ENCODE data around the gene MRPL43. TPM values are rescaled to one million over a fixed set of nuclear protein-coding genes. Genes with fewer than 3 reads are reported as not detected.

MRPL43 gene
- total and polyA plus RNA-seq, 10 of the 15 experiments (the other 5 are each of a cell fraction or from before 2014, with no cell fraction given): 16.6 to 108 (median 65.1) TPM

GRCh38 chr10:101005361-101005760 is 18.1 kb upstream of the MRPL43 start:
- Histone ChIP-seq H3K4me2 (ENCODE audit: control insufficient read depth, insufficient read depth) (no peak overlapping the region), H3K36me3 (ENCODE audit: control insufficient read depth in 2 of 2, insufficient read depth in 2 of 2, low read length in 1 of 2) (peaks cover 0 to 2% of the 10 kb centered on the region in 2 experiments; a peak in 3 of 4 replicates), H3K9ac (ENCODE audit: control insufficient read depth, insufficient read depth, low read length) (no peak overlapping the region), H3K9me3 (replicated peaks; ENCODE audit: control insufficient read depth, insufficient read depth, low read length) (no peaks in the 10 kb centered on the region), H2AFZ (ENCODE audit: control insufficient read depth, low read depth, low read length) (no peak overlapping the region), H3K4me3 (no peak overlapping the region), H3K79me2 (ENCODE audit: control insufficient read depth, insufficient read depth, low read length) (no peaks in the 10 kb centered on the region), H3K27ac (ENCODE audit: control insufficient read depth, insufficient read depth) (no peak overlapping the region), H3K27me3 (replicated peaks in 1 of 2; ENCODE audit: control insufficient read depth in 2 of 2, insufficient read depth in 2 of 2, low read length in 1 of 2) (no peaks in the 10 kb centered on the region), H3K4me1 (ENCODE audit: control insufficient read depth, insufficient read depth, low read length) (peaks cover 4% of the 10 kb centered on the region; the same call in 1 of the 2 replicates), H4K20me1 (ENCODE audit: control insufficient read depth, insufficient read depth) (no peaks in the 10 kb centered on the region)
- in situ Hi-C loops (cut with MboI) (no loop called here), intact Hi-C loops (cut with micrococcal nuclease; ENCODE audit: unreplicated experiment) (no loop called here)
- WGBS (ENCODE audit: insufficient coverage, insufficient replicate concordance, low lambda C conversion rate, missing lambda C conversion rate): 95% methylated on average over 23 of the region's 23 CpGs
- ChIA-PET POLR2A (no interaction called here), SMC1A (ENCODE audit: uncharacterized antibody, unreplicated experiment) (interaction anchor here (0.7 kb wide), 1 partner anchor 134 kb away, joined by 3 read pairs; no protein-coding TSS in a partner anchor), RAD21 (ENCODE audit: unreplicated experiment) (interaction anchor here (1.5 kb wide), 1 partner anchor 9 kb away, joined by 5 read pairs; no protein-coding TSS in a partner anchor), CTCF (interaction anchor here (0.6 to 2.5 kb wide), 3 partner anchors 11 to 943 kb away, joined by 3 to 8 read pairs (median 4); partner anchors contain the start of genes PDZD7 and SFXN3)
- FAIRE-seq (no peak), DNase-seq (ENCODE audit: low read depth, low spot score) (no peak), ATAC-seq (no peak)
- no TSS peak for BruUV-seq (replicated peaks)
- TF ChIP-seq JUND (IDR thresholded peaks at IDR 0.05; ENCODE audit: low read depth, low read length): no peak
- no peak for TF ChIP-seq CBX3 (IDR thresholded peaks at IDR 0.05; ENCODE audit: borderline replicate concordance, low read depth)
- TF ChIP-seq TCF3 (IDR thresholded peaks at IDR 0.05; ENCODE audit: borderline replicate concordance, insufficient read depth, low read depth, low read length): no peak
- TF ChIP-seq E2F8 (IDR thresholded peaks at IDR 0.05; ENCODE audit: low read depth, partially characterized antibody): no peak
- TF ChIP-seq ZZZ3 (IDR thresholded peaks at IDR 0.05; ENCODE audit: control insufficient read depth, insufficient read length, low read depth): no peak
- no peak for TF ChIP-seq NR2C2 (IDR thresholded peaks at IDR 0.05; ENCODE audit: borderline replicate concordance, control insufficient read depth, insufficient read length, low read depth)
- no peak for TF ChIP-seq EZH2 (IDR thresholded peaks at IDR 0.05; ENCODE audit: borderline replicate concordance, control insufficient read depth, low read depth, low read length)
- TF ChIP-seq RAD21 (IDR thresholded peaks at IDR 0.05; ENCODE audit: insufficient read depth, low read depth, low read length): no peak
- no peak for TF ChIP-seq CEBPZ (IDR thresholded peaks at IDR 0.05; ENCODE audit: low read depth, low read length)
- no peak for TF ChIP-seq NFIC (IDR thresholded peaks at IDR 0.05; ENCODE audit: low read depth, low read length)
- TF ChIP-seq RELA (IDR thresholded peaks at IDR 0.05; ENCODE audit: borderline replicate concordance, partially characterized antibody): no peak
- TF ChIP-seq SPI1 (IDR thresholded peaks at IDR 0.05; ENCODE audit: borderline replicate concordance, insufficient read depth, low read depth, low read length): no peak
- TF ChIP-seq USF2 (IDR thresholded peaks at IDR 0.05; ENCODE audit: borderline replicate concordance, low read depth, low read length): no peak
- TF ChIP-seq NBN (IDR thresholded peaks at IDR 0.05): no peak
- no peak for TF ChIP-seq NR2C1 (IDR thresholded peaks at IDR 0.05)
- no peak for TF ChIP-seq GATAD2B (conservative IDR thresholded peaks at IDR 0.05; ENCODE audit: low read depth)
- no peak for TF ChIP-seq SMAD5 (IDR thresholded peaks at IDR 0.05; ENCODE audit: low read depth)
- no peak for TF ChIP-seq HDAC6 (IDR thresholded peaks at IDR 0.05; ENCODE audit: unreplicated experiment)
- TF ChIP-seq SMARCA5 (IDR thresholded peaks at IDR 0.05): no peak

Data from GM12878 (cell line).